Adrenal gland (tissue), 5 donors: Measurements from ENCODE around the gene DLGAP1.

Experiments used
- POLR2A ChIP-seq, 2 donors: fragments of 450-650 bp; IDR thresholded peaks; one replicate each; pipeline ENCODE4 v1.6.1; 2017; ENCODE audit warnings: antibody characterized with exemption in 2 of 2, mild to moderate bottlenecking in 2 of 2, moderate library complexity in 1 of 2
- TF ChIP-seq, protein P1 (sequence below), 6 experiments: fragments of 450-650 bp in 4 of 6; fragments of 200-600 bp in 2 of 6; sonication (generic) in 1 of 6; IDR thresholded peaks; 1 replicate in 5 of 6; 2 replicates in 1 of 6; pipeline versions ENCODE4 v1.5.1 to v1.8.0; 2016 to 2021; ENCODE audit warnings: antibody characterized with exemption in 6 of 6, mild to moderate bottlenecking in 2 of 6, moderate library complexity in 1 of 6
- donor health status: DM: no; HTN: no; CAD: no.

DNA sequence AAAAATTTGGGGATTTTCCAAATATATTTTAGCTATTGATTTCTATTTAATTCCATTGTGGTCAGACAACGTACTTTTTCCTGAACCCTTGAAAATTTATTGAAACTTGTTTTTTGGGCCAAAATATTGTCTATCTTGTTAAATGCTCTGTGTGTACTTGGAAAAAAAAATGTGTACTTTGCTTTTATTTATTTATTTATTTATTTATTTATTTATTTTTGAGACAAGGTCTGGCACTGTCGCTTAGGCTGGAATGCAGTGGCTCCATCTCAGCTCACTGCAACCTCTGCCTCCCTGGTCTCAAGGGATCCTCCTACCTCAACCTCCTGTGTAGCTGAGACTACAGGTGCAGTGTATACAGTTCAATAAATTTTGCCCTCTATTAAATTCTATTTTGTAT is 910.6 kb downstream of the DLGAP1 start:
- TF ChIP-seq, protein P1, sequence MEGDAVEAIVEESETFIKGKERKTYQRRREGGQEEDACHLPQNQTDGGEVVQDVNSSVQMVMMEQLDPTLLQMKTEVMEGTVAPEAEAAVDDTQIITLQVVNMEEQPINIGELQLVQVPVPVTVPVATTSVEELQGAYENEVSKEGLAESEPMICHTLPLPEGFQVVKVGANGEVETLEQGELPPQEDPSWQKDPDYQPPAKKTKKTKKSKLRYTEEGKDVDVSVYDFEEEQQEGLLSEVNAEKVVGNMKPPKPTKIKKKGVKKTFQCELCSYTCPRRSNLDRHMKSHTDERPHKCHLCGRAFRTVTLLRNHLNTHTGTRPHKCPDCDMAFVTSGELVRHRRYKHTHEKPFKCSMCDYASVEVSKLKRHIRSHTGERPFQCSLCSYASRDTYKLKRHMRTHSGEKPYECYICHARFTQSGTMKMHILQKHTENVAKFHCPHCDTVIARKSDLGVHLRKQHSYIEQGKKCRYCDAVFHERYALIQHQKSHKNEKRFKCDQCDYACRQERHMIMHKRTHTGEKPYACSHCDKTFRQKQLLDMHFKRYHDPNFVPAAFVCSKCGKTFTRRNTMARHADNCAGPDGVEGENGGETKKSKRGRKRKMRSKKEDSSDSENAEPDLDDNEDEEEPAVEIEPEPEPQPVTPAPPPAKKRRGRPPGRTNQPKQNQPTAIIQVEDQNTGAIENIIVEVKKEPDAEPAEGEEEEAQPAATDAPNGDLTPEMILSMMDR (IDR thresholded peaks at IDR 0.05), result no peak
- no peak for TF ChIP-seq POLR2A (IDR thresholded peaks at IDR 0.05)
